Panc1 (cell line): ENCODE measurements around the gene ME1. TPM values are rescaled to one million over a fixed set of nuclear protein-coding genes. Genes with fewer than 3 reads are reported as not detected.

Experiments used
- ATAC-seq: fragments of 200-7000 bp; cut with Tn5 transposase; 2 replicates; pipeline ENCODE4 v1.9.1; 2020; ENCODE audit warnings: mild to moderate bottlenecking, moderate library complexity
- BruUV-seq: library from RNA; stranded (reverse); fragments of 400-500 nt; replicated peaks from 2 replicates; lab custom pipeline; 2021; lab: Mats Ljungman, UMichigan
- CTCF ChIA-PET: fragments of 300-600 bp; sonication (Branson Sonifier 250); formaldehyde crosslinking; loops from one replicate; lab custom pipeline; 2022; ENCODE audit warnings: antibody characterized with exemption; lab: Charles Lee
- POLR2A ChIA-PET: fragments of 300-600 bp; sonication (Branson Sonifier 250); formaldehyde crosslinking; loops from one replicate; lab custom pipeline; 2022; ENCODE audit warnings: antibody characterized with exemption; lab: Charles Lee
- DNase-seq: peaks from one replicate; pipeline ENCODE4 v3.0.0-alpha.2; 2010; ENCODE audit warnings: low read depth, low spot score
- H3K27ac ChIP-seq: 2 replicates; pipeline ENCODE4 v1.5.1; 2011; ENCODE audit warnings: mild to moderate bottlenecking, low read length, inconsistent platforms
- H3K27me3 ChIP-seq: fragments of 200-500 bp; sonication (Bioruptor generic); 2 replicates; pipeline ENCODE4 v1.6.0; 2014; ENCODE audit warnings: low read length, inconsistent platforms; ENCODE audit not compliant: control insufficient read depth, insufficient read depth
- H3K36me3 ChIP-seq: fragments of 200-500 bp; sonication (Bioruptor generic); 2 replicates; pipeline ENCODE4 v1.5.1; 2014; ENCODE audit warnings: inconsistent platforms, mild to moderate bottlenecking, low read length, moderate library complexity; ENCODE audit not compliant: control insufficient read depth, insufficient read depth
- H3K4me1 ChIP-seq: 2 replicates; pipeline ENCODE4 v1.5.1; 2011; ENCODE audit warnings: inconsistent platforms, mild to moderate bottlenecking, low read length, moderate library complexity; ENCODE audit not compliant: control insufficient read depth, insufficient read depth
- H3K4me3 ChIP-seq, 2 experiments: 2 replicates each; pipeline ENCODE4 v1.5.1; 2011 to 2012; ENCODE audit warnings: low read depth in 2 of 2, low read length in 2 of 2, mild to moderate bottlenecking in 2 of 2, inconsistent platforms in 1 of 2, moderate library complexity in 1 of 2
- H3K9me3 ChIP-seq: fragments of 200-500 bp; sonication (Bioruptor generic); 2 replicates; pipeline ENCODE4 v1.5.1; 2014; ENCODE audit warnings: low read depth, mild to moderate bottlenecking, inconsistent platforms, low read length, moderate library complexity; ENCODE audit not compliant: control insufficient read depth, insufficient read depth
- CTCF ChIP-seq: fragments of 450-650 bp; IDR thresholded peaks from 2 replicates; pipeline ENCODE4 v1.5.1; 2017; ENCODE audit warnings: mild to moderate bottlenecking
- POLR2AphosphoS5 ChIP-seq: IDR thresholded peaks from 2 replicates; pipeline ENCODE4 v1.6.1; 2012; ENCODE audit warnings: mild to moderate bottlenecking, low read depth, low read length, moderate library complexity
- REST ChIP-seq, 2 experiments: IDR thresholded peaks; 2 replicates each; pipeline ENCODE4 v1.6.1; 2011 to 2012; ENCODE audit warnings: low read depth in 2 of 2, control low read depth in 1 of 2, low read length in 1 of 2, mild to moderate bottlenecking in 1 of 2, moderate library complexity in 1 of 2; ENCODE audit not compliant: insufficient read depth in 1 of 2
- SIN3A ChIP-seq: IDR thresholded peaks from 2 replicates; pipeline ENCODE4 v1.6.1; 2012; ENCODE audit warnings: low read depth, mild to moderate bottlenecking, low read length, moderate library complexity, borderline replicate concordance; ENCODE audit not compliant: insufficient read depth
- TCF7L2 ChIP-seq: IDR thresholded peaks from 2 replicates; pipeline ENCODE4 v1.6.1; 2011; ENCODE audit warnings: mild to moderate bottlenecking, low read depth, low read length, inconsistent platforms
- in situ Hi-C: cut with HindIII; loops from 2 replicates; pipeline ENCODE4 v1.10.0; 2016; ENCODE audit warnings: low sequenced_read_pairs, low pct_unique_long_range_greater_than_20kb
- intact Hi-C: fragments of 100-400 bp; cut with micrococcal nuclease; formaldehyde crosslinking; loops from one replicate; pipeline ENCODE4 v1.10.0; 2022; ENCODE audit not compliant: unreplicated experiment
- total RNA-seq: library from RNA; stranded (reverse); gene quantifications from one replicate; pipeline ENCODE4 v1.2.1, GENCODE V29; 2021; ENCODE audit not compliant: unreplicated experiment

Gene ME1
- total RNA-seq, 1 experiment from 2014 or later: 19.7 TPM

DNA sequence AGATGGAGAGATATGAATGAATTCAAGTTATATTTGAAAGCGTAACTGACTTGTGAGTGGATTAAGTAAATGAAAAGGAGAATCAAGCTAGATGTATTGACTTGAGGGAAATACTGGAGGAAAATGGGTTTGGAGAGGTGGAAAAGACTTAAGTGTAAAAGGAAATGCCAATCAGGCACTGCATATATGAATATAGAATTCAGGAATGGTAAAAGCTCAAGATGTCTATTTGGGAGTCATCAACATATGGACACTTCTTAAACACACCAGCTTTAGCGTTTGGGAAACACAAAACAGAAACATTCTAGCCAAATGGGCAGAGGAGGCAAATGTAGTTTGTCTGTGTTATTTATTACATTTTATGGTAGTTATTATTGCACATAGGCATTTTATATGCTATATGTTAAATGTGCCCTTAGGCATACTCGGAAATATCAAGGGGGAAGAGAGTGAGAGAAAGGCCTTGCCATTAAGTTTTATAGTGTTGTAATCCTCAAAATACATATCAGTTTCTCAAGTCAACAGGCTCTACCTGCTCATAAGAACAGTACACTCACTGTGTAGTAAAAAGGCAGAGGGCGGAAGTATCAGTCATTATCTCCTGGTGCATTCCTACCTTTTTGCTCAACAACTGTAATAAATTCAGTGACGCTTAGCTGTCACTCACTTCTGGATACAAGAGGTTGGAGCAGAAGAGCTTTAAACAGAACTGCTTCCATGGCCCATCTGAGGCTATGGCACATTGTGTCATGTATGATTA lies 33.7 kb upstream of the ME1 start:
- intact Hi-C loops: no loop called here
- Histone ChIP-seq H3K27ac (no peak overlapping the region), H3K36me3 (no peaks in the 10 kb centered on the region), H3K27me3 (no peaks in the 10 kb centered on the region), H3K4me1 (no peaks in the 10 kb centered on the region), H3K9me3 (no peaks in the 10 kb centered on the region), H3K4me3 (no peak overlapping the region)
- peak; percentile 12 for DNase-seq
- in situ Hi-C loops: no loop called here
- TF ChIP-seq SIN3A (no peak), REST (IDR thresholded peaks at IDR 0.05; ENCODE audit: insufficient read depth in 1 of 2, low read depth in 2 of 2, low read length in 1 of 2) (no peak), POLR2AphosphoS5 (no peak), CTCF (no peak), TCF7L2 (no peak)
- no TSS peak for BruUV-seq
- ChIA-PET CTCF (interaction anchor here (0.5 kb wide), 1 partner anchor 220 kb away, joined by 3 read pairs; no protein-coding TSS in a partner anchor), POLR2A (no interaction called here)
- no peak for ATAC-seq

GRCh38 chr6:83463886-83464285 lies 33.0 kb upstream of the ME1 start:
- intact Hi-C loops: no loop called here
- Histone ChIP-seq H3K27ac (no peak overlapping the region), H3K4me1 (no peaks in the 10 kb centered on the region), H3K36me3 (no peaks in the 10 kb centered on the region), H3K9me3 (no peaks in the 10 kb centered on the region), H3K4me3 (no peak overlapping the region), H3K27me3 (no peaks in the 10 kb centered on the region)
- DNase-seq (no peak), ATAC-seq (no peak)
- in situ Hi-C loops: no loop called here
- ChIA-PET CTCF (no interaction called here), POLR2A (no interaction called here)
- TF ChIP-seq REST (IDR thresholded peaks at IDR 0.05; ENCODE audit: insufficient read depth in 1 of 2, low read depth in 2 of 2, low read length in 1 of 2) (no peak), POLR2AphosphoS5 (no peak)
- no TSS peak for BruUV-seq
